ENCODE measurements around the gene FBXL3.

DNA sequence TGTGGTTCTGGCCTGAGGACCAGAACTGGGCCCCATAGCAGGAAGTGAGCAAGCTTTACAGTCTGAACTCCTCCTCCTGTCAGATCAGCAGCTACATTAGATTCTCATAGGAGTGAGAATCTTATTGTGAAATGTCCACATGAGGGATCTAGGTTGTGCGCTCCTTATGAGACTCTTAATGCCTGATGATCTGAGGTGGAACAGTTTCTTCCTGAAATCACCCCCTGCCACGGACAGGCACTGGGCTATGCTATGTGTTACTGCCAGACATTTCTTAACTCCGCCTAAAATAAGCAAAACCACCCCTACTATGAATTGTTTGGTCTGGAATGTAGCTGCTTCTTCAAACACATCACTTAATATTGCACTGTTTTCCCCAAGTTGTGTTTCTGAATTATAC, 4.6 kb downstream of the FBXL3 start:
- TF ChIP-seq, protein P1, sequence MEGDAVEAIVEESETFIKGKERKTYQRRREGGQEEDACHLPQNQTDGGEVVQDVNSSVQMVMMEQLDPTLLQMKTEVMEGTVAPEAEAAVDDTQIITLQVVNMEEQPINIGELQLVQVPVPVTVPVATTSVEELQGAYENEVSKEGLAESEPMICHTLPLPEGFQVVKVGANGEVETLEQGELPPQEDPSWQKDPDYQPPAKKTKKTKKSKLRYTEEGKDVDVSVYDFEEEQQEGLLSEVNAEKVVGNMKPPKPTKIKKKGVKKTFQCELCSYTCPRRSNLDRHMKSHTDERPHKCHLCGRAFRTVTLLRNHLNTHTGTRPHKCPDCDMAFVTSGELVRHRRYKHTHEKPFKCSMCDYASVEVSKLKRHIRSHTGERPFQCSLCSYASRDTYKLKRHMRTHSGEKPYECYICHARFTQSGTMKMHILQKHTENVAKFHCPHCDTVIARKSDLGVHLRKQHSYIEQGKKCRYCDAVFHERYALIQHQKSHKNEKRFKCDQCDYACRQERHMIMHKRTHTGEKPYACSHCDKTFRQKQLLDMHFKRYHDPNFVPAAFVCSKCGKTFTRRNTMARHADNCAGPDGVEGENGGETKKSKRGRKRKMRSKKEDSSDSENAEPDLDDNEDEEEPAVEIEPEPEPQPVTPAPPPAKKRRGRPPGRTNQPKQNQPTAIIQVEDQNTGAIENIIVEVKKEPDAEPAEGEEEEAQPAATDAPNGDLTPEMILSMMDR (IDR thresholded peaks at IDR 0.05; ENCODE audit: low read depth, low read length), result no peak
- TF ChIP-seq, protein P2, sequence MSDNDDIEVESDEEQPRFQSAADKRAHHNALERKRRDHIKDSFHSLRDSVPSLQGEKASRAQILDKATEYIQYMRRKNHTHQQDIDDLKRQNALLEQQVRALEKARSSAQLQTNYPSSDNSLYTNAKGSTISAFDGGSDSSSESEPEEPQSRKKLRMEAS (IDR thresholded peaks at IDR 0.05; ENCODE audit: low read depth, low read length), result no peak

All from NB4 (cell line).